Activated B cell treated with CpG ODN at 0.5 μM for 24 hours (primary cell): ENCODE results near the gene PTPN13. TPM values are rescaled to one million over a fixed set of nuclear protein-coding genes. Genes with fewer than 3 reads are reported as not detected.

Experiments
- ATAC-seq: fragments of 200-7000 bp; cut with Tn5 transposase; one replicate; pipeline ENCODE4 v1.10.0; 2021; ENCODE audit warnings: low read depth, mild to moderate bottlenecking, moderate library complexity
- CTCF ChIA-PET: fragments of 350-600 bp; sonication (Branson Sonifier 250); formaldehyde crosslinking; loops from one replicate; lab custom pipeline; 2021; ENCODE audit warnings: antibody characterized with exemption; lab: Charles Lee
- POLR2A ChIA-PET: fragments of 350-600 bp; sonication (Branson Sonifier 250); formaldehyde crosslinking; loops from one replicate; lab custom pipeline; 2021; ENCODE audit warnings: antibody characterized with exemption; lab: Charles Lee
- DNase-seq: peaks from one replicate; pipeline ENCODE4 v3.0.0; 2022
- H3K27ac Mint-ChIP-seq: one replicate; pipeline ENCODE4 v1.8.0; 2020; ENCODE audit warnings: mixed read lengths
- H3K27me3 Mint-ChIP-seq: one replicate; pipeline ENCODE4 v1.8.0; 2021; ENCODE audit warnings: mixed read lengths
- H3K36me3 Mint-ChIP-seq: one replicate; pipeline ENCODE4 v1.8.0; 2021; ENCODE audit warnings: low read depth, mixed read lengths
- H3K4me1 Mint-ChIP-seq: one replicate; pipeline ENCODE4 v1.8.0; 2021; ENCODE audit warnings: mixed read lengths
- H3K4me3 Mint-ChIP-seq: one replicate; pipeline ENCODE4 v1.8.0; 2020; ENCODE audit warnings: mild to moderate bottlenecking, mixed read lengths
- H3K9me3 Mint-ChIP-seq: one replicate; pipeline ENCODE4 v1.8.0; 2020; ENCODE audit warnings: mixed read lengths
- CTCF ChIP-seq: fragments of 200-600 bp; IDR thresholded peaks from one replicate; pipeline ENCODE4 v1.8.0; 2022; ENCODE audit warnings: antibody characterized with exemption, mild to moderate bottlenecking
- intact Hi-C: fragments of 100-400 bp; cut with micrococcal nuclease; formaldehyde crosslinking; loops from one replicate; pipeline ENCODE4 v1.15.1; 2024
- total RNA-seq: library from RNA; stranded (reverse); gene quantifications from 2 replicates; pipeline ENCODE4 v1.2.3, GENCODE V29; 2022

Gene PTPN13
- total RNA-seq, 1 donor from 2014 or later, result 0.07 TPM

- Mint-ChIP-seq H3K27ac (no peak overlapping the region), H3K9me3 (no peaks in the 10 kb centered on the region), H3K4me3 (no peak overlapping the region), H3K4me1 (no peaks in the 10 kb centered on the region), H3K27me3 (peaks cover 4% of the 10 kb centered on the region), H3K36me3 (no peaks in the 10 kb centered on the region)
- POLR2A ChIA-PET, result no interaction called here
- CTCF ChIA-PET, result interaction anchor here (0.8 kb wide), 1 partner anchor 8 kb away, joined by 3 read pairs; no protein-coding TSS in a partner anchor
- intact Hi-C loops, result no loop called here
- DNase-seq (no peak), ATAC-seq (no peak)
- no peak for TF ChIP-seq CTCF
These were observed 33.7 kb upstream of the PTPN13 start for GRCh38 chr4:86560447-86560846.

GRCh38 chr4:86561256-86561655, 32.9 kb upstream of the PTPN13 start:
- no peak for DNase-seq
- POLR2A ChIA-PET, result no interaction called here
- intact Hi-C loops, result no loop called here
- Mint-ChIP-seq H3K4me1 (no peaks in the 10 kb centered on the region), H3K36me3 (no peaks in the 10 kb centered on the region), H3K4me3 (no peak overlapping the region), H3K27me3 (peaks cover 4% of the 10 kb centered on the region), H3K27ac (no peak overlapping the region), H3K9me3 (no peaks in the 10 kb centered on the region)
- ATAC-seq, result no peak
- TF ChIP-seq CTCF, result no peak
- CTCF ChIA-PET, result interaction anchor here (0.8 kb wide), 1 partner anchor 9 kb away, joined by 3 read pairs; no protein-coding TSS in a partner anchor

- Mint-ChIP-seq H3K4me1 (no peaks in the 10 kb centered on the region), H3K27me3 (peaks cover 4% of the 10 kb centered on the region), H3K27ac (no peak overlapping the region), H3K4me3 (no peak overlapping the region), H3K9me3 (no peaks in the 10 kb centered on the region), H3K36me3 (no peaks in the 10 kb centered on the region)
- DNase-seq, result no peak
- intact Hi-C loops, result no loop called here
- ChIA-PET POLR2A (no interaction called here), CTCF (no interaction called here)
- ATAC-seq, result no peak
- TF ChIP-seq CTCF, result no peak
These were observed 30.7 kb upstream of the PTPN13 start for GRCh38 chr4:86563416-86563815.

- no peak overlapping the region for H3K4me3 Mint-ChIP-seq
- peaks cover 4% of the 10 kb centered on the region for H3K27me3 Mint-ChIP-seq
- ChIA-PET CTCF (no interaction called here), POLR2A (no interaction called here)
- intact Hi-C loops, result no loop called here
- H3K9me3 Mint-ChIP-seq, result no peaks in the 10 kb centered on the region
- H3K36me3 Mint-ChIP-seq, result no peaks in the 10 kb centered on the region
- DNase-seq, result no peak
- no peak overlapping the region for H3K27ac Mint-ChIP-seq
- no peak for TF ChIP-seq CTCF
- no peak for ATAC-seq
- H3K4me1 Mint-ChIP-seq, result no peaks in the 10 kb centered on the region
These were observed 29.3 kb upstream of the PTPN13 start for GRCh38 chr4:86564795-86565194.

GRCh38 chr4:86565651-86566050, 28.5 kb upstream of the PTPN13 start:
- H3K4me3 Mint-ChIP-seq, result no peak overlapping the region

More at GRCh38 chr4:86565651-86566050, 28.5 kb upstream of the PTPN13 start:
- ChIA-PET CTCF (no interaction called here), POLR2A (no interaction called here)
- no peaks in the 10 kb centered on the region for H3K36me3 Mint-ChIP-seq
- H3K27me3 Mint-ChIP-seq, result peaks cover 4% of the 10 kb centered on the region
- H3K27ac Mint-ChIP-seq, result no peak overlapping the region
- no peak for DNase-seq
- TF ChIP-seq CTCF, result no peak
- H3K9me3 Mint-ChIP-seq, result no peaks in the 10 kb centered on the region
- intact Hi-C loops, result no loop called here
- no peak for ATAC-seq
- H3K4me1 Mint-ChIP-seq, result no peaks in the 10 kb centered on the region
